Heart left ventricle (tissue), 13 donors: Measurements from ENCODE around the gene TACR1.

Experiments used
- POLR2A ChIP-seq, 2 donors: fragments of 450-650 bp; IDR thresholded peaks; one replicate each; pipeline ENCODE4 v1.6.1; 2017; ENCODE audit warnings: antibody characterized with exemption in 2 of 2, mild to moderate bottlenecking in 2 of 2, moderate library complexity in 2 of 2
- TF ChIP-seq, protein P1 (sequence below), 12 donors: fragments of 200-600 bp; sonication (generic) in 4 of 12; IDR thresholded peaks; one replicate each; pipeline versions ENCODE4 v1.5.0 to v1.8.0; 2018 to 2022; ENCODE audit warnings: antibody characterized with exemption in 12 of 12, mild to moderate bottlenecking in 5 of 12
- donor health status: ischemic (EF 13 %, LVEDD 7.1; RV severe dilation, severe dysfunction).
- donor health status: DM: no; HTN: yes; CAD: no.
- donor health status: DM: no; HTN: no; CAD: no.
- donor health status: ischemic (EF 25% LVEDD 6.9; RV normal size, moderate dysfunction).
- donor health status: ischemic (EF 25% LVEDD 5.7; RV mildly dilated, moderate dysfunction).
- donor health status: ischemic (EF 35%, LVEDD 5.7; RV mildly dilated, moderate dysfunction).
- donor health status: nonischemic (EF 11% LVEDD 7.7; RV severe dilation, severe dysfunction).
- donor health status: DM: yes; HTN: yes; CAD: no.
- donor health status: PGD.
- donor health status: ischemic (EF 29% LVEDD 5.4; RV normal size, mild dysfunction).
- donor health status: nonischemic (EF 23%, LVEDD 6.1; RV moderate dilation, normal function).

- TF ChIP-seq, protein P1, sequence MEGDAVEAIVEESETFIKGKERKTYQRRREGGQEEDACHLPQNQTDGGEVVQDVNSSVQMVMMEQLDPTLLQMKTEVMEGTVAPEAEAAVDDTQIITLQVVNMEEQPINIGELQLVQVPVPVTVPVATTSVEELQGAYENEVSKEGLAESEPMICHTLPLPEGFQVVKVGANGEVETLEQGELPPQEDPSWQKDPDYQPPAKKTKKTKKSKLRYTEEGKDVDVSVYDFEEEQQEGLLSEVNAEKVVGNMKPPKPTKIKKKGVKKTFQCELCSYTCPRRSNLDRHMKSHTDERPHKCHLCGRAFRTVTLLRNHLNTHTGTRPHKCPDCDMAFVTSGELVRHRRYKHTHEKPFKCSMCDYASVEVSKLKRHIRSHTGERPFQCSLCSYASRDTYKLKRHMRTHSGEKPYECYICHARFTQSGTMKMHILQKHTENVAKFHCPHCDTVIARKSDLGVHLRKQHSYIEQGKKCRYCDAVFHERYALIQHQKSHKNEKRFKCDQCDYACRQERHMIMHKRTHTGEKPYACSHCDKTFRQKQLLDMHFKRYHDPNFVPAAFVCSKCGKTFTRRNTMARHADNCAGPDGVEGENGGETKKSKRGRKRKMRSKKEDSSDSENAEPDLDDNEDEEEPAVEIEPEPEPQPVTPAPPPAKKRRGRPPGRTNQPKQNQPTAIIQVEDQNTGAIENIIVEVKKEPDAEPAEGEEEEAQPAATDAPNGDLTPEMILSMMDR (IDR thresholded peaks at IDR 0.05): no peak
- no peak for TF ChIP-seq POLR2A (IDR thresholded peaks at IDR 0.05)
These were observed 104.9 kb downstream of the TACR1 start for GRCh38 chr2:75094405-75094804.
